Glutamatergic neuron (in vitro differentiated cells): ENCODE results near the gene SLC12A1. TPM values are rescaled to one million over a fixed set of nuclear protein-coding genes. Genes with fewer than 3 reads are reported as not detected.
A peak's percentile ranks its signal among the peaks of the same experiment; 100 is the strongest.

Experiments used
- DNase-seq: peaks from one replicate; pipeline ENCODE4 v3.0.0; 2022
- H3K27ac Mint-ChIP-seq: one replicate; pipeline ENCODE4 v1.8.0; 2020; ENCODE audit warnings: mild to moderate bottlenecking, mixed read lengths, inconsistent platforms; ENCODE audit not compliant: unreplicated experiment
- H3K27me3 Mint-ChIP-seq: one replicate; pipeline ENCODE4 v1.8.0; 2020; ENCODE audit warnings: mild to moderate bottlenecking, moderate library complexity, mixed read lengths, inconsistent platforms; ENCODE audit not compliant: unreplicated experiment
- H3K36me3 Mint-ChIP-seq: one replicate; pipeline ENCODE4 v1.8.0; 2020; ENCODE audit warnings: mild to moderate bottlenecking, mixed read lengths, inconsistent platforms; ENCODE audit not compliant: unreplicated experiment
- H3K4me1 Mint-ChIP-seq: one replicate; pipeline ENCODE4 v1.8.0; 2020; ENCODE audit warnings: mild to moderate bottlenecking, low read depth, mixed read lengths, inconsistent platforms; ENCODE audit not compliant: unreplicated experiment
- H3K4me3 Mint-ChIP-seq: one replicate; pipeline ENCODE4 v1.8.0; 2020; ENCODE audit warnings: mild to moderate bottlenecking, mixed read lengths, inconsistent platforms; ENCODE audit not compliant: unreplicated experiment
- H3K9me3 Mint-ChIP-seq: one replicate; pipeline ENCODE4 v1.8.0; 2020; ENCODE audit warnings: mild to moderate bottlenecking, moderate library complexity, mixed read lengths, inconsistent platforms; ENCODE audit not compliant: unreplicated experiment
- total RNA-seq: library from RNA; stranded (reverse); fragmentation: NEBNext Ultra II Directional; extraction: Animal tissue kit (Norgen Biotek cat#: 25700); gene quantifications from one replicate; pipeline ENCODE4 v1.2.1, GENCODE V29; 2021; ENCODE audit not compliant: unreplicated experiment
- TF ChIP-seq, protein P1 (sequence below): fragments of 200-600 bp; sonication (generic); IDR thresholded peaks from one replicate; pipeline ENCODE4 v1.5.0; 2021; ENCODE audit not compliant: partially characterized antibody, unreplicated experiment

The SLC12A1 gene
- total RNA-seq, 1 donor from 2014 or later = not detected

DNA sequence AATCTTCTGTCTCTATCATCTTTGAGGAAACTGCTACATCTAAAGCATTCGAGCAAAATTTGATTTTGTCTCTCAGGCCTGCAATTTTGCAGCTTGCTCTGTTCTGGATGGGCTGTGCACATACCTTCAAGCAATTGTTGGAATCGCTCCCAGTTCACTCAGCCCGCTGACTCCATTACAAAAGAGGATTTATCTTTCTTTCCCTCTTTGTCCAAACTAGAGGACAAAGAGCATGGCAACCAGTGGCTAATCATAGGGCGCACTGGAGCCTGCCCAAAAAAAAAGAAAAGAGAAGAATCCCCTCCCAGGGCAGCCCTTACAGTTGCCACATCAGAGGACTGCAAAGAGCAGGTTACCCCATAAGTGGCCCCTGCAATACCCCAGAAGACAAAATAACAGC, 76.1 kb downstream of the SLC12A1 start:
- no peak overlapping the region for H3K27ac Mint-ChIP-seq
- H3K36me3 Mint-ChIP-seq = no peaks in the 10 kb centered on the region
- TF ChIP-seq, protein P1, sequence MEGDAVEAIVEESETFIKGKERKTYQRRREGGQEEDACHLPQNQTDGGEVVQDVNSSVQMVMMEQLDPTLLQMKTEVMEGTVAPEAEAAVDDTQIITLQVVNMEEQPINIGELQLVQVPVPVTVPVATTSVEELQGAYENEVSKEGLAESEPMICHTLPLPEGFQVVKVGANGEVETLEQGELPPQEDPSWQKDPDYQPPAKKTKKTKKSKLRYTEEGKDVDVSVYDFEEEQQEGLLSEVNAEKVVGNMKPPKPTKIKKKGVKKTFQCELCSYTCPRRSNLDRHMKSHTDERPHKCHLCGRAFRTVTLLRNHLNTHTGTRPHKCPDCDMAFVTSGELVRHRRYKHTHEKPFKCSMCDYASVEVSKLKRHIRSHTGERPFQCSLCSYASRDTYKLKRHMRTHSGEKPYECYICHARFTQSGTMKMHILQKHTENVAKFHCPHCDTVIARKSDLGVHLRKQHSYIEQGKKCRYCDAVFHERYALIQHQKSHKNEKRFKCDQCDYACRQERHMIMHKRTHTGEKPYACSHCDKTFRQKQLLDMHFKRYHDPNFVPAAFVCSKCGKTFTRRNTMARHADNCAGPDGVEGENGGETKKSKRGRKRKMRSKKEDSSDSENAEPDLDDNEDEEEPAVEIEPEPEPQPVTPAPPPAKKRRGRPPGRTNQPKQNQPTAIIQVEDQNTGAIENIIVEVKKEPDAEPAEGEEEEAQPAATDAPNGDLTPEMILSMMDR = no peak
- DNase-seq = no peak
- H3K9me3 Mint-ChIP-seq = no peaks in the 10 kb centered on the region
- H3K4me1 Mint-ChIP-seq = peaks cover 10% of the 10 kb centered on the region
- no peak overlapping the region for H3K4me3 Mint-ChIP-seq
- H3K27me3 Mint-ChIP-seq = no peaks in the 10 kb centered on the region

DNA sequence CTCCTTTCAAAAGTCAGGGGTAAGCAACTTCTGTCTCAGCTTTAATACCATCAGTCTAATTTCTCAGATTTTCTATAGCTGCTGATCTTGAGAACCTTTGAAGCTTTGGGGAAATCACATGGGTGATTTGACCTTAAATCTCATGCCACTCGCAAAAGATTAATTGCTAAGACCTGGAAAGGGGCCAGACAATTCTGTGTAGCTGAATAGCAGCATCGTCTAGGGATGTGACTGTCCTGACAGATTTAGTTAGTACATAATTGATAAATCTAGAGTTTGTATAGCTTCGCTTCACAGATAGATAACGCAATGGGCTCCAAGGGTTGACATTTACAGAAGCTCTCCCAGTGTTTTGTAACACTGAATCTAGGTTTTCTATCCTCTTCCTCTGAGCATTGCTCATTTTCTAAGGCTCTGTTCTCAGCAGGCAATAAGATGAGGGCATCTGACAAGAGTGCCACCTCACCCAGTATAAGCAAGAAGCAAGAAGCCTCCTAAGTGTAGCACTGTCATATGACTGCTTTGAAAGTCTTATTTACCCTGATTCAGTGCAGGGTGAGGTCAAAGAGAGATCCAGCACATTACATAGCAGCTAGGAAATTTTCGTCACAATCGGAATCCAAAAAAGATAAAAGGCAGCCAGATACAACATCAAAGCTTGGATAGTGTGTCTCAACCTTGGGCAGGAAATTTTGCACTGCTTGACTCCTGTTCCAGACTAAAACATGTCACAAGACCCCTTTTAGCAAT, 77.5 kb downstream of the SLC12A1 start:
- no peaks in the 10 kb centered on the region for H3K36me3 Mint-ChIP-seq
- TF ChIP-seq, protein P1 = no peak
- peaks cover 10% of the 10 kb centered on the region for H3K4me1 Mint-ChIP-seq
- H3K27me3 Mint-ChIP-seq = no peaks in the 10 kb centered on the region
- DNase-seq = no peak
- no peak overlapping the region for H3K27ac Mint-ChIP-seq
- H3K4me3 Mint-ChIP-seq = no peak overlapping the region
- H3K9me3 Mint-ChIP-seq = no peaks in the 10 kb centered on the region

DNA sequence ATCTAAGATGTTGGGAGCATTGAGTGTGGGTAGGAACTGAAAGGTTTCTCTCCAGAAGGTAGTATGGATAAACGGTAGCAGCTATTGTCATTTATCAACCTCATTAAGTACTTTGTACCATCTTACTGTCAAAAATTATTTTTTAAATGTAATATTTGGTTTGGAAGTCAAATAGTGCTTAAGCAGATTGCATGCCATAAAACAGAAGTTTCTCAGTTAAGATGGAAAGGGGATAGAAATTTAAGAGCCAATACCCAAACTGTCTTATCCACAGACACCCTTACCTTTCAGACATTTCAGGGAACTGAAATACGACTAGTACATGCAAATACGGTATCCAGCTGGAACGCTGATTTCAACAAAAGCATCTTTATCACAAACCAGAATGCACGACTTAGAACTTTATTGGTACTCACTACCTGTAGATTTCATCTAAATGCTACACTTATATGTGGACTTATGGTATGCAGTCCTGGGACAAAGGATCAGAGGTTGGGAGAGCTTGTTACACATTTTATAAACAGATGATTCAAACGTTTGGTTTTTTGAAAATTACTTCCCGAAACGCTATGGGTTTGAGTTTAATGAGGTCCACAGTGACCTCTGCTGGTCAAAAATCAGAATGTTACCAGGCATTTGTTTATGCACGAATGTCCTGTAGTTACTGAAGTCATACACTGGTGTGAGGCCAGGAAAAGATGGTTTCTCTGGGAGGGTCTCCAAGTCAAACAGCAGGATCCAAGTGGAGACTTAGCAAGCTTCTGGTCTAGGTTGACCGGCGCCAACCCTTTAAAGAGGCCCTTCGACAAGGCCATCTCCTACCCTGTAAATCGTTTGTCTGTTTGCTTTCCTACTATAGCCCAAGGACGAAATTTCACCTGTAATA, 79.5 kb downstream of the SLC12A1 start:
- Mint-ChIP-seq H3K9me3 (no peaks in the 10 kb centered on the region), H3K4me1 (peaks cover 1% of the 10 kb centered on the region), H3K27ac (no peak overlapping the region), H3K36me3 (no peaks in the 10 kb centered on the region), H3K27me3 (no peaks in the 10 kb centered on the region), H3K4me3 (no peak overlapping the region)
- DNase-seq = peak; percentile 22
- TF ChIP-seq, protein P1 = peak; percentile 81

DNA sequence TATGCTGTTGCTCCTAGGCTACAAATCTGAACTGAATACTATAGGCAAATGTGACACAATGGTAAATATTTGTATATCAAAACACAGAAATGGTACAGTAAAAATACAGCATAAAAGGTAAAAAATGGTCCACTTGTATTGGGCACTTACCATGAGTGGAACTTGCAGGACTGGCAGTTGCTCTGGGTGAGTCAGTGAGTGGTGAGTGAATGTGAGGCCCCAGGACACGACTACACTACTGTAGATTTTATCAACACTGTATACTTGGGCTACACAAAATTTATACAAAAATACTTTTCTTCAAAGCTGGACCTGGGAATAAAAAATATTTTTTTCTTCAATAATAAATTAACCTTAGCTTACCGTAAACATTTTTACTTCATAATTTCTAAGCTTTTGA, 83.5 kb downstream of the SLC12A1 start:
- no peak for DNase-seq
- Mint-ChIP-seq H3K36me3 (no peaks in the 10 kb centered on the region), H3K4me1 (no peaks in the 10 kb centered on the region), H3K4me3 (no peak overlapping the region), H3K27me3 (no peaks in the 10 kb centered on the region), H3K27ac (no peak overlapping the region), H3K9me3 (no peaks in the 10 kb centered on the region)
- TF ChIP-seq, protein P1 = no peak

DNA sequence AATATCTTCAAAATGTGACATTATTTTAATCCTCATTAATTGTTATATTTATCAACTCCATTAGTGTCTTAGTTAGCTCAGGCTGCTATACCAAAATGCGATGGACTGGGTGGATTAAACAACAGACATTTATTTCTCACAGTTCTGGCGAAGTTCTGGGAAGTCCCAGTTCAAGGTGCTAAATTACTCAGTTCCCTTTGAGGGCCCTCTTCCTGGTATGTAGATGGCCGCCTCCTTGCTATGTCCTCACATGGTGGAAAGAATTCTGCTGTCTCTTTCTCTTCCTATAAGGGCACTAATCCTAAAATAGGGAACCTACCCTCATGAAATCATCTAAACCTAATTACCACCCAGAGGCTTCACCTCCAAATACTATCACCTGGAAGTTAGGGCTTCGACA, 86.4 kb downstream of the SLC12A1 start:
- Mint-ChIP-seq H3K4me1 (no peaks in the 10 kb centered on the region), H3K9me3 (no peaks in the 10 kb centered on the region), H3K27ac (no peak overlapping the region), H3K4me3 (no peak overlapping the region), H3K36me3 (no peaks in the 10 kb centered on the region), H3K27me3 (no peaks in the 10 kb centered on the region)
- TF ChIP-seq, protein P1 = no peak
- no peak for DNase-seq
